Epithelial cell of esophagus (primary cell): ENCODE measurements around the gene ROM1.
A peak's percentile ranks its signal among the peaks of the same experiment; 100 is the strongest.
"Not testable (repeated sequence)": the region's sequence is repeated elsewhere in the genome, so short reads cannot be mapped to it uniquely, and the experiment has no call there.

ENCODE experiments used
- DNase-seq: peaks from one replicate; pipeline ENCODE4 v3.0.0; 2010; ENCODE audit warnings: low read depth
- H3K4me3 ChIP-seq: 2 replicates; pipeline ENCODE4 v1.5.1; 2011; ENCODE audit warnings: mild to moderate bottlenecking, low read length, control low read depth
- CTCF ChIP-seq: IDR thresholded peaks from 2 replicates; pipeline ENCODE4 v1.5.1; 2011; ENCODE audit warnings: low read depth, mild to moderate bottlenecking, low read length, control low read depth, inconsistent platforms; ENCODE audit not compliant: insufficient read depth; ENCODE audit errors: missing control alignments

Gene ROM1

GRCh38 chr11:62578541-62578940 is 34.5 kb upstream of the ROM1 start:
- no peak for DNase-seq
- H3K4me3 ChIP-seq: no peak overlapping the region
- TF ChIP-seq CTCF: no peak

GRCh38 chr11:62579252-62579651 is 33.8 kb upstream of the ROM1 start:
- no peak for TF ChIP-seq CTCF
- no peak for DNase-seq
- no peak overlapping the region for H3K4me3 ChIP-seq

- no peak overlapping the region for H3K4me3 ChIP-seq
- no peak for DNase-seq
- TF ChIP-seq CTCF: no peak
Observed at GRCh38 chr11:62580959-62581715, 31.9 kb upstream of the ROM1 start.

- not testable (repeated sequence) for H3K4me3 ChIP-seq, DNase-seq
Observed at GRCh38 chr11:62581735-62582134, 31.3 kb upstream of the ROM1 start.

- not testable (repeated sequence) for H3K4me3 ChIP-seq, DNase-seq
Observed at GRCh38 chr11:62585356-62585755, 27.7 kb upstream of the ROM1 start.

GRCh38 chr11:62588966-62589637 is 24.0 kb upstream of the ROM1 start:
- no peak for DNase-seq
- H3K4me3 ChIP-seq: no peak overlapping the region
- TF ChIP-seq CTCF: peak; percentile 19

GRCh38 chr11:62591448-62592145 is 21.5 kb upstream of the ROM1 start, which contains the start of gene TUT1:
TUT1 (minus strand) TSS chr11:62591523; CDS start chr11:62591485, 38 bp downstream.
- TF ChIP-seq CTCF: no peak
- H3K4me3 ChIP-seq: peak within 1 kb of the TSS; percentile 70
- peak; percentile 100 for DNase-seq
